GM12891 (cell line): ENCODE data around the gene NEDD4.
"Not testable (repeated sequence)": the region's sequence is repeated elsewhere in the genome, so short reads cannot be mapped to it uniquely, and the experiment has no call there.

Source experiments
- DNase-seq: peaks from one replicate; pipeline ENCODE4 v3.0.0; 2011; ENCODE audit warnings: low spot score; ENCODE audit not compliant: insufficient read length
- FAIRE-seq: peaks from 2 replicates; lab custom pipeline; 2011; peaks lifted over from hg19 to GRCh38; lab: Jason Lieb, UNC
- PAX5 ChIP-seq: IDR thresholded peaks from 2 replicates; pipeline ENCODE4 v1.6.1; 2011; ENCODE audit warnings: low read length, moderate library complexity, mild to moderate bottlenecking; ENCODE audit not compliant: insufficient read depth, severe bottlenecking
- POLR2A ChIP-seq: IDR thresholded peaks from 2 replicates; pipeline ENCODE4 v1.6.1; 2011; ENCODE audit warnings: low read depth, low read length, control low read depth
- POLR2AphosphoS5 ChIP-seq: IDR thresholded peaks from 2 replicates; pipeline ENCODE4 v1.6.1; 2011; ENCODE audit warnings: low read depth, low read length, control low read depth
- POU2F2 ChIP-seq: IDR thresholded peaks from 2 replicates; pipeline ENCODE4 v1.6.1; 2011; ENCODE audit warnings: low read depth, mild to moderate bottlenecking, control low read depth, low read length, moderate library complexity
- SPI1 ChIP-seq: IDR thresholded peaks from 2 replicates; pipeline ENCODE4 v1.6.1; 2011; ENCODE audit warnings: low read depth, low read length, control low read depth
- TAF1 ChIP-seq: IDR thresholded peaks from 2 replicates; pipeline ENCODE4 v1.6.1; 2011; ENCODE audit warnings: low read depth, low read length, control low read depth

Gene NEDD4

DNA sequence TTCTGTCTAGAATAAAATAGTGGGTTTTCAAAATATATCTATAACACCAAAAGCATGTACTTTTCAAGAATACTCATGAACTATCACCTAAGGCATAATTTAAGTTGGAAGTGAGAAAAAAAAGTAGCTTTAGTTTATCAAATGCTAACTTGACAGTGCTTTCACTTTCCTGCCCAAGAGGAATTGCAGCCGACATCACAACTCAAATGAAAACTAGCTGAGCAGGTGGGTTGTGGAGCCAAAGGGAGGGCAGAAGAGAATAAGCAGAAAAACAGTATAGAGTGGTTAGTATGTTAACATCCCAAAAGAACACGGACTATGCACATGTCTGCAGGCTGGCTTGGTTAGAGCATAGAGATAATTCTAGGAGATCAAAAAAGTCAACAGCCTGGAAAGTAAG lies 120.9 kb downstream of the NEDD4 start:
- TF ChIP-seq TAF1 (no peak), SPI1 (no peak), POU2F2 (no peak), POLR2A (no peak), POLR2AphosphoS5 (no peak)
- no peak for FAIRE-seq
- no peak for DNase-seq

DNA sequence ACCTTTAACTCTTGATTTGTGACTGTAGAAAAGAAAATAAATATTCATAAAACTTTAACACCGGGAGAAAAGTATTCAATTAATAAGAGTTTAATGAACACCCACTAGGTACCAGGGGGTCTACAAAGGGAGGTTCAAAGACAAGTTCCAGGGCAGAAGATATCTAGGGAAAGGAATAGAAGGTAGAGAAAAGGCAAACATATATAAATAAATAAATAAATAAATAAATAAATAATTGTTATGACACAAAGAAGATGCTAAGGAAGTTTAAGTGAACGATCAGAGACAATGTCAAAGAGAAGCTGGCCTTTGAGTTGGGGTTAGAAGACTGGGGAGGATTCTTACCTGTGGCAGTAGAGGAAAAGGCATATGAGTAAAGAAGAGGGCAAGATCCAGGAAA lies 123.8 kb downstream of the NEDD4 start:
- TF ChIP-seq POLR2AphosphoS5 (no peak), POU2F2 (no peak), TAF1 (no peak), POLR2A (no peak), PAX5 (no peak), SPI1 (no peak)
- FAIRE-seq, result no peak
- DNase-seq, result no peak

DNA sequence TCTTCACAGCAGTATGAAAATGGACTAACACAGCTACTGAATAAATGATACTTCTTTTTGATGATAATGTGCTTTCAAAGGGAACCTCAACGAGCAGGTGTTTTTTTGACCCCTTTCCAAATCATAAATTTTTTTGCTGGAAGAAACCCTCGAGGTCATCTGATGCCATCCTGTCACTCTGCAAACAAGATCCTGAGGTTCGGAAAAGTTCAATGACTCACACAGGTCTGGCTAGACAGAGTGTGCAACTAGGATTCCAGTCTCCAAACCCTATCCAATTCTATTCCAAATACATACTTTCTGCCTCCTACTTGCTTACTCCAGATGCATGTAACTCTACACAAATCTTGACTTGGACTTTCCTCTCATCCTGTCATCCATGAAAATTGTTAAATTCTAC lies 124.7 kb downstream of the NEDD4 start:
- FAIRE-seq (no peak), DNase-seq (no peak)
- TF ChIP-seq PAX5 (no peak), TAF1 (no peak), POLR2A (no peak), POLR2AphosphoS5 (no peak), SPI1 (no peak)

DNA sequence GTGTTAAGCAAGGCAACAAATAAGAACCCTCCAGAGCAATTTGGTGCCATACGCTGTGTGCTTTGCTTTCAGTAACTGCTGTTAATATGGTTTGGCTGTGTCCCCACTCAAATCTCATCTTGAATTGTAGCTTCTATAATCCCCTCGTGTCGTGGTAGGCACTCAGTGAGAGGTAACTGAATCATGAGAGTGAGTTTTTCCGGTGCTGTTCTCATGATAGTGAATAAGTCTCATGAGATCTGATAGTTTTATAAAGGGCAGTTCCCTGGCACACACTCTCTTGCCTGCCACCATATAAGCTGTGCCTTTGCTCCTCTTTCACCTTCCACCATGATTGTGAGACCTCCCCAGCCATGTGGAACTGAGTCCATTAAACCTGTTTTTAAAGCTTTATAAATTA lies 125.1 kb downstream of the NEDD4 start:
- DNase-seq, FAIRE-seq: not testable (repeated sequence)

DNA sequence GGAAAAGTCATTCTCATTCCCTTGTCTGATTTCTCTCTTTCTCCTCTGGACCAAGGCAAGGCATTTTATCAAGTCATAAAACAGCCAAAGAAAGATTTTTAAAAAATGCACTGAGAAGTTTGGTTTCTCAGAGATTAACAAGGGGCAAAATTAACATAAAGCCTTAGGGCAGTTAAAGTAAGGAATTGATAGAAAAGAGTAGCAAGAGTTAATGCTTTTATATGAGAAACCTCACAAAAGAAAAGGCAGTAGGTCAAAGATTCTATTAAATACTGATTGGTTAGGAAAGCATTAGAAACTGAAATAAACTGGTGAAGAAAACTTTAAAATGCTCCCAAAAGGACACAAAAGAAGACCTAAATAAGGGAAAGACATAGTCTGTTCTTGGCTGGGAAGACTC lies 129.5 kb downstream of the NEDD4 start:
- no peak for DNase-seq
- FAIRE-seq, result no peak
- TF ChIP-seq POLR2A (no peak), TAF1 (no peak), PAX5 (no peak), POU2F2 (no peak), POLR2AphosphoS5 (no peak), SPI1 (no peak)

DNA sequence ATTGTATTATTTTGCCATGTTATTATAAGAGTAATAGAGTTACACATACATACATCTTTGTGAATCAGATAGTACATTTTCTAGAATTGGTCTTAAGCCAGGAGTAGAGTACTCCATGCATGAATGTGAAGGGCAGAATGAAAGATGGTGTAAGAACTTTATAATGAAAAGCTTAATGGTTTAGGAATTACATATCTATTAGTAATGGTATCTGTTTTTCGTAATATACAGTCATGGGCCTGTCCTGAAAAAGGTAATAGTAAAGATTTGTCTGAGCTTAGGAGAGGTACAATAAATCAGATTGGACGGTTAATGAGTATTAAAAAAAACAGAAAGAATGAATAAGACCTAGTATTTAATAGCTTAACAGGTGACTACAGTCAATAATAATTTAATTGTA lies 132.3 kb downstream of the NEDD4 start:
- DNase-seq, result no peak
- TF ChIP-seq SPI1, result no peak
- no peak for TF ChIP-seq TAF1
- no peak for TF ChIP-seq POLR2A
- no peak for TF ChIP-seq POU2F2
- TF ChIP-seq PAX5, result no peak
- TF ChIP-seq POLR2AphosphoS5, result no peak
- FAIRE-seq, result no peak

DNA sequence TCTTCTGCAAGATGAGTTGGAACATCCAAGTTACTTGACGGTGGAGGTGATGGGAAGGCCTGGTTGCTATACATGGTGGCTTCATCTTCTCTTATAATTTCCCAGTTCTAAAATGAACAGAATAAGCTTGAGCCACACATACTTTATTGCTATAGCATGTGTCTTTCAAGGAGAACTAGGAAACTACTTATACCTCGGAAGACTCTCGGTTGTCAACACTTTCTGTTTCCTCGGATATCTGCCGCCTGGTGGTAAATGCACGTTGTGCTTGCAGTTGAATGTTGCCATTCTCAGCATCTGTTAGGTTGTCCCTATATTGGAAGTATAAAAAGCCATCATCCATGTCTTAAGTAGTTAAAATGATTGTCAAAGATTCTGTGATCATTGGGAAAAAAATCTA lies 132.9 kb downstream of the NEDD4 start:
- FAIRE-seq (no peak), DNase-seq (no peak)
- TF ChIP-seq PAX5, result no peak
- TF ChIP-seq POLR2AphosphoS5, result no peak
- no peak for TF ChIP-seq TAF1
- no peak for TF ChIP-seq SPI1
- TF ChIP-seq POU2F2, result no peak
- TF ChIP-seq POLR2A, result no peak

DNA sequence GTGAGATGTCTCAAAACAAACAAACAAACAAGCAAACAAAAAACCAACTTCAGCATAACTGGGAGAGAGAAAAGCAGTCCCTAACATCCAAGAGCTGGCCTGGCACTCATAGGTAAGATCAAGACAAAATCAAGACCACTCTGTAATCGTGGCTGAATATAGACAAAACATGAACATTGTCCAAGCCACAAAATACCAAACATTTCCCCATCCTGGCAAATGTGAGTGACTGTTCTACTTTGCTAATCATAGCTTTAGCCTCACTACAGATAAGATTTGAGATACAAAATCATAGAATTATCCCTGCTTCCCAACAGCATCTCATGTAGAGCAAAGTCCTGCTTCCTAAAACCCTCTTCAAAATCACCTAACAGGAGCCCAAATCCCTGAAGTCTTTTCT lies 133.7 kb downstream of the NEDD4 start:
- FAIRE-seq (no peak), DNase-seq (no peak)
- TF ChIP-seq POU2F2 (no peak), POLR2AphosphoS5 (no peak), SPI1 (no peak), TAF1 (no peak), POLR2A (no peak), PAX5 (no peak)

DNA sequence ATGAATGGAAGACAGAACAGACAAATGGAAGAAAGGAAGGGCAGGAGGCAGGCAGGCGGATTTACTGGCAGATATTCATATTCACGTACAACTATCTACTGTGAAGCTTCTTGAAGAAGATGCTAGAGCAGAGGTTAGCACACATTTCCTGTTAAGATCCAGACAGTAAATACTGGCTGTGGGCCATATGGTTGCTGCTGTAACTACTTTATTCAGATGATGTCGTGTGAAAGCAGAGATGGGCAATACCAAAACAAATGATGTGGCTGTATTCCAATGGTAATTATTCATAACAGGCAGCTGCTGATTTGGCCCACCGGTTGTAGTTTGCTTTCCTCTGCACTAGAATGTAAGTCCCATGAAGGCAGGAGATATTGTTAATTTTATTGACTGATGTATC lies 134.8 kb downstream of the NEDD4 start:
- no peak for DNase-seq
- FAIRE-seq, result no peak
- TF ChIP-seq POLR2A (no peak), POLR2AphosphoS5 (no peak), POU2F2 (no peak), PAX5 (no peak), TAF1 (no peak), SPI1 (no peak)

DNA sequence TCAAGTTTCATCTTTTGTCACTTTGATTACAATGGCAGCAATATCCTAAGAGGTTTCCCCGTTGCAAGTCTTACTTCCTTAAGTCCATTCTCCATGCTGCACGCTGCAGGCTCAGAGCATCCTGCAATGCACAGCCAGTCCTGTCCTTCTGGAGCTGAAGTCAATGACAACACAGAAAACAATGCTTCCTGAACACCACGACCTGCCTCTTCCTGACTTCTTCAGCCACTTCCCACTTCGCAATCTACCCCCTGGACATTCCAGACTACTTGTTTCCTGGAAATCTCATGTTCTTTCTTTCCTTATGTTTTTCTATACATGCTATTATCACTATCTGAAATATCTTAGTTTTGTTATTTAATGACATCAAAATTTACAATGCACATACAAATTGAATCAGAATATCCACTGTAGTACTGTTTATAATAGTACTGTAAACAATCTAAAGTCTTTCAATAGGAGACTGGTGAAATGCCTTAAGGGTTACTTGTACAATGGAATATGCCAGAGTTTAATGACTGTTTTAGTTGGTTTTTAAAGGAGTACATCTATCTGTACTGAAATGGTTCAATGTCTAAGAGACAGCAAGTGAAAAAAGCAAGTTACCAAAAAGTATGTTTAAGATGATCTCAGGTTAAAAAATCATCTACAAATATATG lies 136.8 kb downstream of the NEDD4 start:
- no peak for FAIRE-seq
- TF ChIP-seq SPI1 (no peak), TAF1 (no peak), POU2F2 (no peak), POLR2A (no peak), POLR2AphosphoS5 (no peak), PAX5 (no peak)
- no peak for DNase-seq

DNA sequence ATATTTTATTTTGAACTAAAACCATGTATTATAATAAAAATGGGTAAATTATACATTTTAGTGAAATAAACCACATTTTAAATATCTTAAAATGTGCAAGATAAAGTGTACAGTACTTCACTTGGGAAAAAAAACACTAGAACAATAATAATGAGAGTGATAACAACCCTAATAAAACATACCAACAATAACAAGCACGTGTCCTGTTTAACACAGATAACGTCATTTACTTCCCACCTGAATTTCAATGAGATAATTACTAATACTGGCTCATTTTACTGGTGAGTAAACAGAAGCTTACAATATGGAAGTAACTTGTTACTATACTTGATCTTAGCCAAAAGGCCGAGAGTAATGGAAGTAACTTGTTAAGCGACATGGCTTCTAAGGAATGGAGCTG lies 140.3 kb downstream of the NEDD4 start:
- TF ChIP-seq POU2F2 (no peak), TAF1 (no peak), SPI1 (no peak), POLR2AphosphoS5 (no peak), PAX5 (no peak), POLR2A (no peak)
- DNase-seq (no peak), FAIRE-seq (no peak)
